Fibroblast of the aortic adventitia (primary cell): ENCODE results near the gene HPN. TPM values are rescaled to one million over a fixed set of nuclear protein-coding genes. Genes with fewer than 3 reads are reported as not detected.

ENCODE experiments used
- DNase-seq: peaks from one replicate; pipeline ENCODE4 v3.0.0-alpha.2; 2010; ENCODE audit warnings: low read depth
- H3K4me3 ChIP-seq: 2 replicates; pipeline ENCODE4 v1.5.1; 2011; ENCODE audit warnings: low read depth, mild to moderate bottlenecking, control low read depth, low read length, moderate library complexity
- CTCF ChIP-seq: IDR thresholded peaks from 2 replicates; pipeline ENCODE4 v1.5.1; 2011; ENCODE audit warnings: mild to moderate bottlenecking, low read length, control low read depth, inconsistent platforms; ENCODE audit not compliant: insufficient read depth
- total RNA-seq: library from RNA; depleted of rRNA; stranded (reverse); fragments of >200 nt; gene quantifications from 2 replicates; pipeline ENCODE4 v1.2.3, GENCODE V29; 2012; ENCODE audit warnings: low replicate concordance

HPN gene
- total RNA-seq, 1 donor, result not detected

DNA sequence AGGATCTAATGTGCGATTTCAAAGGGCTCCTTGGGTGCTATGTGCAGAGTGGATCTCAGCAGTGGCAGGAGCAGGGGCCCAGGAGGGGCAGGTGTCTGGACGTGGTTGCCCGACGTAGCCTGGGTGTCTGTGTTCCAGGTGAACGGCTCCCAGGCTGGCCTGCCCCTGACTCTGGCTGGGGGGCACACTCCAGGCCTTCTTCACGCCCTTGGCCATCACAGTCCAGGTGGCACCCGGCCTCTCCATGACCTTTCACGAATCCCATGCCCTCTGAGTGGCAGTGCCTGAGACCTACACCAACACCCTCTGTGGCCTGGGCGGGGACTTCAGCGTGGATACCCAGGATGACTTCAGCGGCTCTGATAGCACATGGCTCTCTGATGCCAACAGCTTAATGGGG, 62.8 kb downstream of the HPN start:
- no peak for DNase-seq
- TF ChIP-seq CTCF, result no peak
- H3K4me3 ChIP-seq, result no peak overlapping the region

DNA sequence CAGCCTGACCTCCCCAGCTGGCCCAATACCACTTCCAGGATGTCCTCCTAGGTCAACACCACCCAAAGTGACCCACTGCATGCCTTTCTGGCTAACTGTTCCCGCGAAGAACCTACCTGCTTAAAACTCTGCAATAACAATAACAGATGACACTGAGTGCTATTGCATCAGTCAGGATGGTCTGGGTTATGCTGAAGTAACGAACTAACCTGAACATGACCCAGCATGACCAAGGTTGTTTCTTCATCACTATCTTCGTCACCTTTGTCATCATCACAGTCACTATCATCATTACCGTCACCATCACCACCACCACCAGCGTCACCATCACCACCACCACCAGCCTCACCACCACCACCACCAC, 63.5 kb downstream of the HPN start:
- no peak for TF ChIP-seq CTCF
- no peak for DNase-seq
- no peak overlapping the region for H3K4me3 ChIP-seq

GRCh38 chr19:35105411-35106290, 64.1 kb downstream of the HPN start:
- no peak overlapping the region for H3K4me3 ChIP-seq
- no peak for DNase-seq
- TF ChIP-seq CTCF, result no peak

DNA sequence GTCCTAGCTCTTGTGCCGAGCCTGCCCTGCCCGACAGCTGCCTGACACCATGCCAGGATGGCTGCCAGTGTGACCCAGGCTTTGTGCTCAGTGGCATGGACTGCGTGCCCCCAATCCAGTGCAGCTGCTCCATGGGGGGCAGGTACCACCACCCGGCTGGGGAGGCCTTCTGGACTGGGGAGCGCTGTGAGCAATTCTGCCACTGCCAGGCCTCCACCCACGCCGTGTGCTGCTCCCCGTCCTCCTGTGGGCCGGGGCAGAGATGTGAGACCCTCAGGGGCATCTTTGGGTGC, 64.7 kb downstream of the HPN start:
- no peak for TF ChIP-seq CTCF
- no peak overlapping the region for H3K4me3 ChIP-seq
- no peak for DNase-seq

DNA sequence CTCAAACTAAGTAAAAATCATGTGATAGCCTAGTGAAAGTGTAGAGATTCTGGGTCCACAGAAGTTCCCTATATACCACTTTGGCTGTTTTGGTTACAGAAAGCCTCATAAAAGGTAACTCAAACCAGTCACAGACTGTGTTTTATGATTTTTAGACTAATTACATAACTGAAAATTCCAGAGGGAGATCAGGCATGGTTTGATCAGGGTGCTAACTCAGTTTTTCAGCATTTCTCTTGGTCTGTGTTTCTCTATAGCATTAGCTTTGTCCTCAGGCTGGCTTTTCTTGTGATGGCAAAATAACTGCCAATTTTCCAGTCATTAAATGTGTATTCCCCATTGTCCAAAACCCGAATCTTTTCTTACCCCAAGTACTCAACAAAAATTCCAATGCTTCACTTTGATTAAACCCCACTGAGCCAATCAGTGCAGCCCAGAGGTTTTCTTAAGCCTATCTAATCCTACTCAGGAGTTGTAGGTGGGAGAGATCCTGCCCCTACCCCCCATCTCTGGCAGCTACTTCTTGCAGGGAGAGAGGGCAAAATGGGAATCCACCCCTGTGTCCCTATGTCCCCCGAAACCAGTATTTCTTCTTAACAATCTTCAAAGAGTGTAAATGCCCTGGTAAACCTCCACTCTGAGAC, 65.5 kb downstream of the HPN start:
- no peak for TF ChIP-seq CTCF
- no peak for DNase-seq
- H3K4me3 ChIP-seq, result no peak overlapping the region

GRCh38 chr19:35107545-35107944, 66.0 kb downstream of the HPN start:
- TF ChIP-seq CTCF, result no peak
- H3K4me3 ChIP-seq, result no peak overlapping the region
- DNase-seq, result peak; percentile 65
